GM18508 (cell line): ENCODE data around the gene MT1HL1.

ENCODE experiments used
- ATAC-seq: cut with Tn5 transposase; IDR thresholded peaks from one replicate; pipeline ENCODE4 v1.9.1; 2021; ENCODE audit warnings: moderate number of reproducible peaks; ENCODE audit not compliant: insufficient read depth, unreplicated experiment

Gene MT1HL1

DNA sequence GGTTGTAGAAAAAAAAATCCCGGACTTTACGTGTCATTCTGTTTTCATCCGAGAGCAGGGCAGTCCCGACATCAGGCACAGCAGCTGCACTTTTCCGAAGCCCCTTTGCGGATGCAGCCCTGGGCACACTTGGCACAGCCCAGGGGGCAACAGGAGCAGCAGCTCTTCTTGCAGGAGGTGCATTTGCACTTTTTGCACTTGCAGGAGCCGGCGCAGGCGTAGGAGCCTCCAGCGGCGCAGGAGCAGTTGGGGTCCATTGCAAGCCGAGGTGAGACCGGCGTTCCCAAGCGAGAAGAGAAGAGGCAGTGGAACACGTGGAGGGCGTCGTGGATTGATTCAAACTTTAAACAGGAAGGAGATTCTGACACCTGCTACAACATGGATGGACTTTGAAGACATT, at the start of gene MT1HL1:
Gene MT1HL1, minus strand, starts transcription at position 326 of the 400 bp plus-strand sequence. Its CDS starts 69 bp downstream, at position 257.
- ATAC-seq = no peak

- ATAC-seq = no peak
Observed at GRCh38 chr1:237050915-237051314, 46.7 kb upstream of the MT1HL1 start.

GRCh38 chr1:237050185-237050584, 45.9 kb upstream of the MT1HL1 start:
- no peak for ATAC-seq

DNA sequence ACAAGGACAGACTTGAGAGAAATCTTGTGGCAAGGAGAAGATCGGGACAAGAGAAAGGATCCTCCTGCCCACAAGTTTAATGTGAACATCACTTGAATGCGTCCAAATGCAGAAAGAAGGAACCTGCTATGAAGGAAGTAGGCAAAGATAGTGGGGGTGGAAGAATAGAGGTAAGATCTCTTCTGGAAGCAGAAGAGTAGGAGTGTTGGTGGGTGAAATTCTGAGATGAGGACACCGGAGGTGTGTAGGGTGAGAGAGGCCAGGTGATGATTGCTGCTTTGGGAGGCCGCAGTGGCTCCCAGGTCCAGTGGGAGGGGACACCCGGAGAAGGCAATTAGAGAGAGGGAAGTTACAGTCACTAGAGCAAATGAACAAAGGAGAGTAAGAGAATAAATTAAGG, 44.6 kb upstream of the MT1HL1 start:
- ATAC-seq = no peak

DNA sequence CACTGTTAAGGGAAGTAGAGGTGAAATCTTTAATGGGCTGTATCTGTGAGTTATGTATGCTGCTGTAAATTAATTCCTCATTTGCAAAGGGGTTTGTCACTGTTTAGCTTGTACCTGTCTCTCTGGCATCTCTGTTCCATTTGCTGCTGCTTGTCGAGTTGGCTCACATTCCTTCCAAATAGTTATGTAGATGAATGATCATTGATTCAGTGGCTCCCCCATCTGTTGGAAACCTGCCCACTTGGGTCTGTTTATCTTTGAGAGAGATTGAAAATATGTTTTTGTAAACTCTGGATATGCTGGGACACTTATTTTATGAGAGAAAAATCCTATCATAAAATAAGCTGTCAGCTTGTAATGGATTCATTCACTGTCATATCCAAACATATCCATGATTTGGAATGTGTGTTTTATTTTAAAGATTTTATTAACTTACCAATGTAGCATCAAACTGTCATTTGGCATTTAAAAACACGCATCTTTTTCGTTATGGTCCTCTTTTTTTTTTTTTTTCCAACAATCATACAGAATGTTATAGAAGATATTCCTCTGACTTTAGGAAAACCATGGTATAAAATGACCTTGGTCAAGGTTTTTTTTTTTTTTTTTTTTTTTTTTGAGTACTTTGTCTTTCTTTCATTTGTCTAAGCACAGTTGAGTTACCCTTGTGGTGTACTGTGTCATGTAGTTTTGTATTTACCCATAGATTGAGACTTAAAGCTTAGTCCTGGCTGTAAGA, 41.2 kb upstream of the MT1HL1 start:
- ATAC-seq = no peak

DNA sequence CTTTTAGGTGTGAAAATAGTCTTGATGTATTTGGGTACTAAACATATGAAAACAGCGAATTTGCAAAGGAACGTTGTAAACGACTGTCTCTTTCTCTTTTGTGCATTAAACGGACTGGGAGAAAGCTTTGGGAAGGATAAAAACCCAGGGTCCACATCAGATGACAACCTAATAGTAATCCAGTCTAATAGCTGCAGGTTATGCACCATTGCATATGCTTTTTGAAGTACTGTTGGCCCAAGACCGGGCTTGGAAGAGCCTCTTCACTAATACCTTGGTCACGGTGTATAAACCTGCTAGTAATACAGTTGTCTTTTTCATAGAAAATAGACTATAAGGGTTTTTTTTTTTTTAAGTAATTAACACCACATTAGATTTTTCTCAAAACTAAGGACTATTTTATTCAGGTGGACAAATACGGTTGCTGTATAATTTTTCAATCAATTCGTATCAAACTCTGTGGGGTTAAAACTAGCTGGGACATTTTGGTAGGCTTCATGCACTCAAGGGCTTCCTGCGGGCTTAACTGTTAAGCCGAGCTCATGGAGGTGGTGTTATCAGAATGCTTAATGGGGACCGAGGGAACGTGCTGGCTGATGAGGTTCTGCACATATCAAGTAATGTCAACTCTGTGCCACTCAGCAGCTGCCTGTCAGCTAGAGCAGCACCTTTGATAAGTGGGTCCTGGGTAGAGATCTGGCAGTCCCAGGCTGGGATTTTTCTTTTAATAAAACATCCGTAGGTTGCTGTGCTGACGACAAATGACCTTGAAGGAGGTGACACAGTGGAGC, 39.8 kb upstream of the MT1HL1 start:
- ATAC-seq = no peak

- ATAC-seq = no peak
Observed at GRCh38 chr1:237042892-237043576, 38.8 kb upstream of the MT1HL1 start.

DNA sequence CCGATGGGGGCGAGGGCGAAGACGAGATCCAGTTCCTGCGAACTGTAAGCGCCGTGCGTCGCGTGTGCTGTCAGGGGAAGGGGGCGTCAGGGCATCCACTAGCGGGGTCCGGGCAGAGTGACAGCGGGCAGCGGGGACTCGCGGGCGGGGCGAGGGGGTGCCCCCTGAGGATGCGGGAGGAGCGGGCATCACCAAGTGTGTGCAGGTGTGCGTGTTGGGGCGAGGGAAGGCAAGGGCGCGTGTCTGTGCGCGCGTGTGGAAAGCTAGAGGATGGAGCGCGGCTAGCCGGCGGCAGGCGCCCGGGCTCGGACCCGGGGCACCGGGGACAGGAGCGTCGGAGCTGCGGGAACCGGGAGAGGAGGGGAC, 38.3 kb upstream of the MT1HL1 start:
- ATAC-seq = no peak

- ATAC-seq = no peak
Observed at GRCh38 chr1:237041795-237042525, 37.7 kb upstream of the MT1HL1 start, which contains the start of gene RYR2. Gene RYR2 (plus strand): TSS chr1:237042184. CDS start chr1:237042522, 338 bp downstream.

DNA sequence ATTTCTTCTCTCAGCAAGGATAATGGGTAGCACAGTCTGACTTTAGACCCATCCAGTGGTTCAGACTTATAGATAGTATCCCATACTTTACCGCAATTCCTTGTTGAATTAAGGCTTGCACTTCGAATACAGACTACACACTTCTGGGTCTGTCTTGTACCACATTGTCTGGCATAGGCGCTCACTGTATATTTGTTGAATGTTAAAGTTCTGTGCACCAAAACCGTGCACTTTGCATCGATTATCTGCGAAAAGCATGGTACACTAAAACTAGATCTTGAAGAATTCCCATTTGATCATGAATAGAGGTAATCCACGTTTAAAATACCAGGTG, 37.2 kb upstream of the MT1HL1 start:
- no peak for ATAC-seq

- no peak for ATAC-seq
Observed at GRCh38 chr1:237040823-237041222, 36.6 kb upstream of the MT1HL1 start.

- ATAC-seq = no peak
Observed at GRCh38 chr1:237038211-237038610, 34.0 kb upstream of the MT1HL1 start.

DNA sequence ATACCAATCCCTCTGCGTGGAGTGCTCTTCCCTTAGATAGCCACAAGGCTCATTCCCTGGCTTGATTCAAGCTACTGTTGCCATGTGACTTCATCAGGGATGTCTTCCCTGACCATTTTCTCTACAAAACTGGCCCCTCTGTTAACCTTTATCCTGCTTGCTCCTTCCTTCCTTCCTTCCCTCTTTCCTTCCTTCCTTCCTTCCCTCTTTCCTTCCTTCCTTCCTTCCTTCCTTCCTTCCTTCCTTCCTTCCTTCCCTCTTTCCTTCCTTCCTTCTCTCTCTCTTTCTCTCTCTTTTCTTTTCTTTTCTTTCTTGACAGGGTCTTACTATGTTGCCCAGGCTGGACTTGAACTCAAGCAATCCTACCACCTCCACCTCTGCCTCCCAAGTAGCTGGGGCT, 31.5 kb upstream of the MT1HL1 start:
- ATAC-seq = no peak

- no peak for ATAC-seq
Observed at GRCh38 chr1:237033804-237034203, 29.6 kb upstream of the MT1HL1 start.

DNA sequence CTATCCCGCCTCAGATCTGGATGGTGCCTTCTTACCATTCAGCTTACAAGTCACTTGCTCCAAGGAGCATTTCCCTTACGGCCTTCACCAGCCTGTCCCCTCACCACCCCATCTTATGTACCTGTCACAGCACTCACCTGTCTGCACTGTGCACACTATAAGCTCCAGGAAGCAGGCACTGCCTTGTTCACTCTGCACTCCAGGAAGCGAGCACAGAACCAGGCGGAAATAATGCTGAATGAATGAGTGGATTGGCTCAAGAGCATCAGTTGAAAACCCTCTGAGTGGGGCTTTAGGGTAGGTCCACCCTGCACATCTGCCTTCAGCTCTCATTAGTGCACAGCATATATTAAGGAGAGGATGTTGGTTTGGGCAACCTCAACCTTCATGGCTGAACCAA, 28.8 kb upstream of the MT1HL1 start:
- ATAC-seq = no peak

- peak; percentile 58 for ATAC-seq
Observed at GRCh38 chr1:237032029-237032428, 27.8 kb upstream of the MT1HL1 start.

- ATAC-seq = no peak
Observed at GRCh38 chr1:237031480-237031879, 27.2 kb upstream of the MT1HL1 start.

GRCh38 chr1:237029850-237030535, 25.8 kb upstream of the MT1HL1 start:
- ATAC-seq = no peak

DNA sequence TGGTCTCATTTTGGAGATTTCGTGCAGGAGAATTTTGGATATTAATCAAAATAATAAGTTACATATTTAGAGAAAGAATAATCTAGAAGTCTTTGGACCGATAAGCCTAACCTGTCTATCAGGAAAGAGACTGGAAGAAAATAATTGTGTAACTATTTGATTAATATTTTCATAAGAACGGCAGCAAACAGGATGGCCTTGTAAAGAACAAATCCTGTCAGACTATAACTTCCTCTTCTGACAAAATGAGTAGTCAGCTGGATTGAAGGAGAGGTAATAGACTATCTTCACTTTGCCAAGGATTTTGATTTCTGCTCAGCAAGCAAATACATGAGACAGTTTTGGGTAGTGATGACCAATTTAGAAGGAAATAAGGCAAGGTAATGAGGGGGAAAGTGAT, 25.0 kb upstream of the MT1HL1 start:
- no peak for ATAC-seq
